Measurements from ENCODE around the gene ZWILCH. TPM values are rescaled to one million over a fixed set of nuclear protein-coding genes. Genes with fewer than 3 reads are reported as not detected.

ZWILCH gene
- total RNA-seq, 1 donor from 2014 or later: 4.1 TPM

- H3K4me1 ChIP-seq: no peaks in the 10 kb centered on the region
- TF ChIP-seq, protein P1, sequence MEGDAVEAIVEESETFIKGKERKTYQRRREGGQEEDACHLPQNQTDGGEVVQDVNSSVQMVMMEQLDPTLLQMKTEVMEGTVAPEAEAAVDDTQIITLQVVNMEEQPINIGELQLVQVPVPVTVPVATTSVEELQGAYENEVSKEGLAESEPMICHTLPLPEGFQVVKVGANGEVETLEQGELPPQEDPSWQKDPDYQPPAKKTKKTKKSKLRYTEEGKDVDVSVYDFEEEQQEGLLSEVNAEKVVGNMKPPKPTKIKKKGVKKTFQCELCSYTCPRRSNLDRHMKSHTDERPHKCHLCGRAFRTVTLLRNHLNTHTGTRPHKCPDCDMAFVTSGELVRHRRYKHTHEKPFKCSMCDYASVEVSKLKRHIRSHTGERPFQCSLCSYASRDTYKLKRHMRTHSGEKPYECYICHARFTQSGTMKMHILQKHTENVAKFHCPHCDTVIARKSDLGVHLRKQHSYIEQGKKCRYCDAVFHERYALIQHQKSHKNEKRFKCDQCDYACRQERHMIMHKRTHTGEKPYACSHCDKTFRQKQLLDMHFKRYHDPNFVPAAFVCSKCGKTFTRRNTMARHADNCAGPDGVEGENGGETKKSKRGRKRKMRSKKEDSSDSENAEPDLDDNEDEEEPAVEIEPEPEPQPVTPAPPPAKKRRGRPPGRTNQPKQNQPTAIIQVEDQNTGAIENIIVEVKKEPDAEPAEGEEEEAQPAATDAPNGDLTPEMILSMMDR (IDR thresholded peaks at IDR 0.05): no peak
- no peaks in the 10 kb centered on the region for H3K9me3 ChIP-seq
- no peak overlapping the region for H3K27ac ChIP-seq
- H3K36me3 ChIP-seq: no peaks in the 10 kb centered on the region
- H3K27me3 ChIP-seq (ENCODE audit: low read depth): no peaks in the 10 kb centered on the region
- H3K4me3 ChIP-seq: no peak overlapping the region
- intact Hi-C loops (cut with DNase I): no loop called here
- DNase-seq: no peak
- ATAC-seq: peak in 1 of 2 donors; percentile 41
Observed at GRCh38 chr15:66476535-66476934, 28.6 kb upstream of the ZWILCH start.

- H3K9me3 ChIP-seq: no peaks in the 10 kb centered on the region
- peaks cover 3% of the 10 kb centered on the region for H3K36me3 ChIP-seq
- no peak overlapping the region for H3K4me3 ChIP-seq
- H3K27ac ChIP-seq: no peak overlapping the region
- DNase-seq (no peak), ATAC-seq (no peak)
- TF ChIP-seq, protein P1 (IDR thresholded peaks at IDR 0.05): no peak
- no peaks in the 10 kb centered on the region for H3K27me3 ChIP-seq (ENCODE audit: low read depth)
- H3K4me1 ChIP-seq: no peaks in the 10 kb centered on the region
- intact Hi-C loops (cut with DNase I): no loop called here
Observed at GRCh38 chr15:66477011-66477410, 28.1 kb upstream of the ZWILCH start.

GRCh38 chr15:66480267-66480666, 24.9 kb upstream of the ZWILCH start:
- Histone ChIP-seq H3K27me3 (ENCODE audit: low read depth) (no peaks in the 10 kb centered on the region), H3K36me3 (peaks cover 22% of the 10 kb centered on the region), H3K27ac (no peak overlapping the region), H3K4me3 (no peak overlapping the region), H3K9me3 (no peaks in the 10 kb centered on the region), H3K4me1 (no peaks in the 10 kb centered on the region)
- DNase-seq (no peak), ATAC-seq (no peak)
- intact Hi-C loops (cut with DNase I): no loop called here
- TF ChIP-seq, protein P1 (IDR thresholded peaks at IDR 0.05): no peak

GRCh38 chr15:66481107-66481856, 23.8 kb upstream of the ZWILCH start:
- no peak overlapping the region for H3K27ac ChIP-seq
- ATAC-seq: no peak
- intact Hi-C loops (cut with DNase I): no loop called here
- no peaks in the 10 kb centered on the region for H3K4me1 ChIP-seq
- DNase-seq: no peak
- no peaks in the 10 kb centered on the region for H3K27me3 ChIP-seq (ENCODE audit: low read depth)
- TF ChIP-seq, protein P1 (IDR thresholded peaks at IDR 0.05): no peak
- no peaks in the 10 kb centered on the region for H3K9me3 ChIP-seq
- peaks cover 32% of the 10 kb centered on the region for H3K36me3 ChIP-seq
- no peak overlapping the region for H3K4me3 ChIP-seq

DNA sequence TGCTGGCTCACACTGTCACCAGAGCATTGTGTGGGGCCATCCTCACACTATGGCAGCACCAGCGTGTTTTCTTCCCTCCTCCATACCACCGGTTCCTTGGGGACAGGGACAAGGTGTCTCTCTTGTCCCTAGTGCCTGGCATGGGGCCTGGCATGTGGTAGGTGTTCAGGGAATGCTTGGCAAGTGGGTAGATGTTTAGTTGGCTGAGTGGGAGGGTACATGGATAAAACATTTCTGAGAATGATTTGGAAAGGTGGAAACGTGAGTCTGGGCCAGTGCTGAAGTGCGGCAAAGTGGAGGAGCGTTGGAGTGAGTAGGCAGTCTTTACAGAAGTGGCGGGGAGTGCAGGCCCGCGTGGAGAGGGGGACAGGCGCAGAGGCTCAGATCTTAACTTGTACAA, 22.6 kb upstream of the ZWILCH start:
- Histone ChIP-seq H3K27ac (peak overlapping the region; percentile 24), H3K9me3 (no peaks in the 10 kb centered on the region), H3K27me3 (ENCODE audit: low read depth) (no peaks in the 10 kb centered on the region), H3K4me3 (no peak overlapping the region), H3K4me1 (no peaks in the 10 kb centered on the region), H3K36me3 (peaks cover 44% of the 10 kb centered on the region)
- TF ChIP-seq, protein P1 (IDR thresholded peaks at IDR 0.05): no peak
- peak; percentile 50 for DNase-seq
- peak; percentile 49 to 72 for ATAC-seq
- intact Hi-C loops (cut with DNase I): no loop called here

All from lower lobe of right lung (tissue), 2 donors.